Colon (tissue), 2 donors: Measurements from ENCODE around the gene VOPP1.

ENCODE experiments used
- FAIRE-seq: peaks from 2 replicates; lab custom pipeline; 2012; peaks lifted over from hg19 to GRCh38; lab: Jason Lieb, UNC
- donor health status: control.
- donor health status: control.

The VOPP1 gene

GRCh38 chr7:55508221-55509011, 63.9 kb downstream of the VOPP1 start:
- FAIRE-seq: no peak

DNA sequence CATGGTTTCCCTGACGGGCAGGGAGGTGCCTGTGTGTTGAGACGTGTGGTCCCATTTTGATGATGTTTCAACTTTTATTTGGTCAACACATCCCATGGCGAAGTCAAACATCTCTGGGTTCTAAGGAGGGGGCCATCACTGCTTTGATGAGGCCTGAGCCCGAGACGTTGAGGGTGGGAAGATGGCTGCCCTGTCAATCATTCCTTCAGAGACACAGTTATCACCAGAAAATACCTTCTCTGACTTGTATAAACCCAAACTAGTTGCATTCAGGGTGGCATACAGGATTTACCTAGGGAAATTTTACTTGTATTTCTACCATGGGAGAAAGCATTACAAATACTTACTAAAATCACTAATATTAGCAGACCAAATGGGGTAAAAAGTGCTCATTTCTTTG, 64.6 kb downstream of the VOPP1 start:
- no peak for FAIRE-seq

DNA sequence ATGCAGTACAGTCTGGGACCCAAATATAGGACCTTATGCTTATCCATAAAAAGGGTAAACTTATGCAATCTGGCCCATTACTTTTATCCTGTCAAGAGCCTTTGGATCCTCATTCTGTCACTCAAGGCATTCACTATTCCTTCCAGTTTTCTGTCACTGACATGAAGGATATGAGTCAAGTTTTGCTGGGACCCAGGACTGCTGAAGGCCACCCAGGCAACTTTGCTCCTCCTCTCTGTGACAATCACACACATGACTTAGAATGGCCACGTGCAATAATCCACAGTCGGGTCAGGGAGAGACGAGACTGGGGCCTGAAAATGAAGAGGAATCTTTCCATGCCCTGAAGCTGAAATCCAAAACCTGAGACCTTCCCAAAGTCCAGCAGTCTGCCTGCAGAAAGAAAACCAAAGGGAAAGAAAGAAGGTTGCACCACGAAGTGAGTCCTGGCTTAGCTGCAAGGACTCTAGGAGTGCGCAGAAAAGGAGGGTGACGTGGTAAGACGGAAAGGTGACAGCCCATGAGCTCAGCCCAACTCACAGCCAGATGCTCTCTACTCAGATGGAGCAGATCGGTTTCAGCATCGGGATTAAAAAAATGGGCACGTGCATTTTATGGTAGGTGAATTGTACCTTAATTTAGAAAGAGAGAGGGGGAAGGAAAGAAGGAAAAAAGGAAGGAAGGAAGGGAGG, 67.2 kb downstream of the VOPP1 start:
- no peak for FAIRE-seq

DNA sequence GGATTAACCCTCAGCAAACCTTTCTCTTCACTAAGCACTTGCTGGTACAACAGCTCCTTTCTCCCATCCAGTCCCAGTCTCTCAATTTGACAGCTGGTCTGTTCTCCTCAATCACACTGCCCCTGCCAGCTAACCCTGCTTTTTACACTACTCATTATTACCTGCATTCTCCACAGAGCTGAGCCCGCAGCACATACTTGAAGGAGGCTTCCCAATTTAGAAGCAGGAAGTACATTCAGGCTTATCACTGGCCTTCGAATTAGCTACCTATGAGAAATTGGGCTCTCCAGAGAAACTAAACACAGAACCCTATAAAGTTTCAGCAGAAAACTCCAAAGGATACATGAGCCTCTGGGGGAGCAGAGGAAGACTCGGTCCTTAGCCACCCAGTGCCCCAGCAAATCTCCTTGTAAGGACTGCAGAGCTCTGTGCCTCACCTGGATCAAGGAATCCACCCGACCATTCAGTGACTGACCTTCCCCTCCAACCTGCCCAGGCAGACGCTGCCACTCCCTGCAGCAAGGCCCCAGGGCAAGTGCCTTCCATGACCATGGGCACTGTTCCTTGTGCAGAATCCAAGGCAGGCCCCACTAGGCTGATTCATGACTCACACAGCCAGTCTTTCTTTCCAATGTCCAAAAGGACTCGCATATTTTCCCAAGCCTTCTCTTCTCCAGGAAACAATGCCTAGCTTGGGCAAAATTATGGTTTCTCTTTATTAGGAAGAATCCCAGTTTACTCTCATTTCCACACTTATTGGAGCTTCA, 68.0 kb downstream of the VOPP1 start:
- no peak for FAIRE-seq

- no peak for FAIRE-seq
These were observed 69.4 kb downstream of the VOPP1 start for GRCh38 chr7:55502858-55503440.

DNA sequence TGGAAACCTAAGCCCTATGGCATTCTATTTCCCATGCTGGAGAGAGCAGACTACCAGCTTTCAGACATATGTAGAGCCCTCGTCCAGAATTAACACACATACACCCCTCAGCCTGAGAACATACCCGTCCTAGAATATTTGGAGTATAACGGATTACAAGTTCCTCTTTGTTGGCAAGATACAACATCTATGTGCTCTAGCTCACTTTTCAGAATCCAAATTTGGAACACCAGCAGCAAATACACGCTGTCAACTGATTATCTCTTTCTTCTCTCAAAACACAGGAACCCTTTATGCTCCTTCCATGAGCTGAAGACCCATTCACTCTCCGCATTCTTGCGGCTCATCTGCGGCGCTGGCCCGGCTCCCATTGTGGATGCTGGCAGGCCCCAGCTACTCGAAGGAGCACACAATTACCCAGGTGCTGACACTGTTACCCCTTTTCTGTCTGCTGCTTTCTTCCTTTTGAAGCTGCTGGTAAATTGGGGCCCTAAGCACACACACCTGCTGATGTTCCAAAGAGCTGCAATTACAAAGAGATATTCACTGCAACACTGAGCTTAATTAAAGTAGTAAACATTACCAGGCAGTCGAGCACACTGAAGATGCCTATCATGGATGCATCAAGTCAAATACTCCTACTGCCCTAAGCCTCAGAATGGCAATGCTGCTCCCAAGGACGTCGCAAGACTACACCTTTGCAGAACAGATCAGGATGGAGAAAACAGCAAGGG, 70.0 kb downstream of the VOPP1 start:
- no peak for FAIRE-seq

DNA sequence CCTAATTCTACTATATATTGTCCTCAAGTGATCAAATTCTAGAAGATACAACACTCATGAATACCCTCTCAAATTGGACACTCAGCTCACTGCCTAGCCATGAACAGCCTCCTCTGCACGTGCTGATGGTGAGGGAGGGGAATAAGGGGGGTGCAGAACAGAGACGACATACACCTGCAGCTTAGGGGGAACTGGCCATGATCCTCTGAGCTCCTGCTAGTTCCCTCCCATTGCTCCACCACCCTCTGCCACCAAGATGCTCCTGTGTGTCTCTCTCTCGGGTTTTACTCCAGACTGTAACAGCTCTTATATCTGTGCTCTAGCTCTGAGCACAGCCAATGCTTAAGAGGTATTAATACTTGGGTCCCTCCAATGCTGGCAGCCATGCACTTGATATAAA, 70.7 kb downstream of the VOPP1 start:
- FAIRE-seq: no peak

DNA sequence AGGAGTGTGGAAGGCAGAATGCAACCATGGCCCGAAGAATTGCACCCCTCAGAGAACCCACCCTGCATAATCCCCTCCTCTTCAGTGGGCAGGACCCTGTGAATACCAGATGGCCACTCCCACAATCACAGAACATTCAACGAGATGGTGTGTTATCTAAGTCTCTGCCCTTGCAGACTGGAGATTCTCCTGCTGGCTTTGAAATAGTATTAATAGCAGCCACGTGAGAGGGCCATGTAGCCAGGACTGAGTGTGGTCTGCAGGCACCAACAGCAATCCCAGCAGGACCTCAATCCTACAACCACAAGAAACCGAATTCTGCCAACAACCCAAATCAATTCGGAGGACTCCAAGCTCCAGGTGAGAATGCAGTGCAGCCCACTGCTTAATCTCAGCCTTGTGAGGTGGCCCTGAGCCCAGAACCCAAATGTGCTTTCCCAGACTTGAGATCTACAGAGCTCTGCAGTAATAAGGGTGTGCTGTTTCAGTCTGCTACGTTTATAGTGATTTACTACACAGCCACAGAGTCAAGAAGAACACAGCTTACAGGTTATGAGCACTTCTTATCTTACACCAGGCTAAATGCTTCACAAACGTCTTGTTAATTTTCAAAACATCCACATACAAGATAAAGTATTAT, 72.1 kb downstream of the VOPP1 start:
- FAIRE-seq: no peak

GRCh38 chr7:55499591-55499990, 72.7 kb downstream of the VOPP1 start:
- FAIRE-seq: no peak

DNA sequence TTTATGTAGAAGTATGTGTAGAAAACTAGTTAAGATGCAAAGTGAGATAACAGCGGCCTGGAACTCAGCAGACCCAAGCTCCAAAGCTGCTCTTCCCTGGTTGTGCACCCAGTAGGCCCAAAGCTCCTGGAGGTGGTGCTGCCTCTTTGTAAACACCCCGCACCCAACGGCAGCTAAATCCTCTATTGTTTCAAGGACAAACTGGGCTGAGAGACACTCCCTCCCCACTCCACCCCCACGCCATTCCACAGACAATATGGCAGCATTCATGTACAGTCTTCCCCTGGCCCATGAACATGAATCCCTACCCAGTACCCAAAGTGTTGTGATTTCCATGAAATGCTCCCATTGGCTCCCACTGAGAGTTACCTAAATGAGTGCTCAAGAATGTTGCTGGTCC, 73.5 kb downstream of the VOPP1 start:
- no peak for FAIRE-seq

- no peak for FAIRE-seq
These were observed 74.2 kb downstream of the VOPP1 start for GRCh38 chr7:55498142-55498541.

GRCh38 chr7:55497521-55497920, 74.8 kb downstream of the VOPP1 start:
- no peak for FAIRE-seq

DNA sequence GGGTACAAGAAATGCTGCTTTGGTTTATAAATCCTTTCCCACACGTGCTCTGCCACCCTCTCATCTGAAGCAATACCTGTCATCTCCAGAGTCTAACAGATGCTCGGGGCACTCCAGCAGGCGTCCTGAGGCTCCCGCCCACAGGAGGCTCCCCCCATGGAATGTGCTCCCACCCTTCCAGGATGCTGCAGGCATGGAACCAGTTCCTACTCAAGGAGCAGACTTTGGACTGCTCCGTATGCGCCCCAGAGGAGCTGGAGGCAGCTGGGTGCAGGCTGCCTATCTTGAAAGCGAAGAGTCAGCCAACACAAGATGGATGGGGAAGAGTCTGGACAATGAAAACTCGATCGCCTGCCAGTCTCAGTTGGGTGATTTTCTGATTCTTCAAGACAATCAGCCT, 75.4 kb downstream of the VOPP1 start:
- FAIRE-seq: no peak

- FAIRE-seq: no peak
These were observed 77.4 kb downstream of the VOPP1 start for GRCh38 chr7:55494951-55495350.

DNA sequence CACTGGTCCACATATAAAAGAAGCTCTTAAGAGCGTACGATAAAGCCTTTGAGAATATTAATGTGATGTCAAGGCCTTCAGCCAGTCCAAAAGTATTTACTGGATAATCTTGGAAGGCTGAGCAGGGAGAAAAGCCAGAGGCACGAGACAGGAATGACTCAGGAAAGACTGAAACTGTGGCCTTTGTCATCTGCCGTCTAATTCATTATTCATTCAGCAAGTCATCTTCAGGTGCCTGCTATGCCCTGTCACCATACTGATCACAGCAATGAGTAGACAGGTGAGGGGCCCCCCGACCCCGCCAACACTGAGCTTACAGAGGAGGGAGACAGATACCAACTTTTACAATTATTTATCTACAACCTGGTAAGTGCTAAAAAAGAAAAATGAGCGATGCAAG, 78.9 kb downstream of the VOPP1 start:
- FAIRE-seq: no peak

DNA sequence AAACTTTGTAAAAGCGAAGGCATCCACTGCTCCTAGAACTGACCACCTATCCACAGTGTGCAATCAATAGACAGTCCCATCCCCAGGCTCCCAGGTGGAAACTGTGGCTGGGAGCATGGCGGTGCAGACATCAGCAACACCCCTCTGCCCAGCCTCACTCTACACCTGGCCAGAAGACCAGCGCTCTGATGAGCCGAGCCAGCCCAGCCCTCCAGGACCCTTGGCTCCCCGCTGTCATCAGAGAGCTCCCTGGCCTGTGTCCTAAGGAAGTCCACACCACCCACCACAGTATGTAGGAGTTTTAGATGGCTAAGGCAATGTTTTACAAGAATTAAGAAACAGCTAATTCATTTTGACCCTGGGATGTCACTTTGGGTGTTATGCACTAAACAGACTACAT, 81.0 kb downstream of the VOPP1 start:
- FAIRE-seq: no peak

DNA sequence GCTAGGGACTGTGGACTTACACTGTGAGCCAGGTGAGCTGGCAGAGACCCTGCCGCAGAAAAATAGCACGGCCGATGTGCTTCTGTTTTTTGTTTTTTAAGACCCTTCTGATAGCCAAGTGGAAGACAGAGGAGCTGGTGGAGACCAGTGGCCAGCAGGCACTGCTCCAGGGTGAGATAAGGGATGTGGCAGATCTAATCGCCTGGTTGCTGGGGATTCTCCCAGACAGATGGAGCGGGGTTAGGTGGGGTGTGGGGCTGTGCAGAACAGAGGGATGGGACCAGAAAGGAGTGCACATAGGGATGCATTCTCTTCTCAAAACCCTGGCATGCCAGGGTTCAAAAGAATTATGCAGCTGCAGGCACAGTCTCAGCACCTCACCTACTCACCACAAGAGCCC, 82.2 kb downstream of the VOPP1 start:
- no peak for FAIRE-seq

DNA sequence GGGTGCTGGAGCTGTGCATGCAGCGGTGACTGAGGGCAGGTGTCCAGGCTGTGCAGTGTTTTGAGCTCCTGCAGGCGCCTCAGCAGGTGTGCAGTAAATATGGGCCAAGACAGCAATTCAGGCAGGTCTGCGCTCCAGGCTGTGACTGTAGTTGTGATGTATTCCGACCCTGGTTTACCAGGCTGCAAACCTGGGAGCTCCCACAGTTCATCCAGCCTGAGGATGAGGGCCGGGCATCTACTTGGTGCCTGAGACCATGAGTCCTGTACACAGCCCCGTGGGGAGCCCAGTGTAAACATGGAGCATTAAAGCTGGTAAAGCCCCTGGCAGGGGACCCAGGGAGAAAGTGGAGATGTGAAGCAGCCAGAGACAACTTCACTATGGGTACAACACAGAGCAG, 82.8 kb downstream of the VOPP1 start:
- FAIRE-seq: no peak

DNA sequence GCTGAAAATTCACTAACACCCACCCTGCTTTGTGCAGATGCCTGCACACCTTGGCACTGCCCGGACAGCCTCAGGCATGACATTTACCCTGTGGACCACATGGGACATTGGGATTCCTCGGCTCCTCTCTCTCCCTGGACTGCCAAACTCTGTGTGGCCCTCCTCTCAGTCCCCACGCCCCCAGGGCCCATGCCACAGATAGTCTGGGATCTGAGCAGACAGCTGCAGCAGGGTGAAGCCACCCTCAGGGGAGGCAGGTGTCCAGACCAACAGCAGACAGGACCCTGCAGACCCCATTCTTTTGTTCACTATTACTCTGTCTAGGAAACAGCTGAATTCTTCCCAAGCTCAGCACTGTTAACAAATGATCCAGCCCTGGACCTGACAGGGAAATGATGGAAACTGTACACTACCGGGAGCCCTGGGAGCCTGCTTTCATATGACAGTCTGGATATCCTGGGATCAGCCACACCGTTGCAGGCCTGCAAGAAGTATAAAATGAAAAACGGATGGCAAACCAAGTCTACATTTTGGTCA, 83.4 kb downstream of the VOPP1 start:
- no peak for FAIRE-seq

DNA sequence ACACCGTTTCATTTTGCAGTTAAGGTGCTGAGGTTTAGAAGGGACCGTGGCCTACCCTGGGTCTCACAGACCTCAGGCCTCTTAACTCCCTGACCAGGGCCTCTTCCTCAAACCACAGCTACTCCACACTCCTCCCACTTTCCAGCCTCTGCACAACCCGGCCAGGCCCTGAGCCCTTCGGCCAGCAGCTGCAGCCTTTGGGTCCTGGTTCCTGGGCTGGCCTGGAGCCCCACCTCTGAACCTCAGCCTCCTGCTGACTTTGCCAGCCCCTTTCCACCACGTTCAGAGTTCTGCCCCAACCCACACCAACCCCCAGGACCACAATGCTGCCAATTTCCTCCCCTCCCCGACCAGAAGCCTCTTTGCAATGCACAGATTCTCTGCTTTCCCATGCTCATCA, 84.1 kb downstream of the VOPP1 start:
- no peak for FAIRE-seq

GRCh38 chr7:55486991-55487390, 85.3 kb downstream of the VOPP1 start:
- no peak for FAIRE-seq
